RKO (cell line): ENCODE data around the gene ARHGEF19.
"Not testable (repeated sequence)": the region's sequence is repeated elsewhere in the genome, so short reads cannot be mapped to it uniquely, and the experiment has no call there.

Experiments used
- DNase-seq: peaks from one replicate; pipeline ENCODE4 v3.0.0-alpha.2; 2016; ENCODE audit warnings: low spot score

ARHGEF19 gene

DNA sequence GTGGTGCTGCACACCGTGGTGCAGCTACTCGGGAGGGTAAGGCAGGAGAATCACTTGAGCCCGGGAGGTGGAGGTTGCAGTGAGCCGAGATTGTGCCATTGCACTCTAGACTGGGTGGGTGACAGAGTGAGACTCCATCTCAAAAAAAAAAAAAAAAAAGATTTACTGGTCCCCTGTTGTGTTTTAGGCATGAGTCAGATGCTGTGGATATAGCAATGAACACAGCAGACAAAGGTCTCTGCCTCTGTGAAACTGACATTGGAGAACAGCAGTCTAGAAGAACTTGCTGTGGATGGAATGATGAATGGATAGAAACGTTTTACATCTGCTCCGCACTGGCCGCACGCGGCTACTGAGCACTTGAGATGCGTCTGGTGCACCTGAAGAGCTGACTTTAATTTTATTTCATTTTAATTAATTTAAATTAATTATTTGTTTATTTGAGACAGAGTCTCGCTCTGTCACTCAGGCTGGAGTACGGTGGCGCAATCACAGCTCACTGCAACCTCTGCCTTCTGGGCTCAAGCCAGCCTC lies 32.1 kb downstream of the ARHGEF19 start:
- no peak for DNase-seq

GRCh38 chr1:16178596-16179497 lies 33.6 kb downstream of the ARHGEF19 start:
- DNase-seq: no peak

- no peak for DNase-seq
Observed at GRCh38 chr1:16177306-16177705, 35.1 kb downstream of the ARHGEF19 start.

GRCh38 chr1:16176653-16177052 lies 35.8 kb downstream of the ARHGEF19 start:
- no peak for DNase-seq

- peak; percentile 53 for DNase-seq
Observed at GRCh38 chr1:16175610-16176553, 36.6 kb downstream of the ARHGEF19 start.

DNA sequence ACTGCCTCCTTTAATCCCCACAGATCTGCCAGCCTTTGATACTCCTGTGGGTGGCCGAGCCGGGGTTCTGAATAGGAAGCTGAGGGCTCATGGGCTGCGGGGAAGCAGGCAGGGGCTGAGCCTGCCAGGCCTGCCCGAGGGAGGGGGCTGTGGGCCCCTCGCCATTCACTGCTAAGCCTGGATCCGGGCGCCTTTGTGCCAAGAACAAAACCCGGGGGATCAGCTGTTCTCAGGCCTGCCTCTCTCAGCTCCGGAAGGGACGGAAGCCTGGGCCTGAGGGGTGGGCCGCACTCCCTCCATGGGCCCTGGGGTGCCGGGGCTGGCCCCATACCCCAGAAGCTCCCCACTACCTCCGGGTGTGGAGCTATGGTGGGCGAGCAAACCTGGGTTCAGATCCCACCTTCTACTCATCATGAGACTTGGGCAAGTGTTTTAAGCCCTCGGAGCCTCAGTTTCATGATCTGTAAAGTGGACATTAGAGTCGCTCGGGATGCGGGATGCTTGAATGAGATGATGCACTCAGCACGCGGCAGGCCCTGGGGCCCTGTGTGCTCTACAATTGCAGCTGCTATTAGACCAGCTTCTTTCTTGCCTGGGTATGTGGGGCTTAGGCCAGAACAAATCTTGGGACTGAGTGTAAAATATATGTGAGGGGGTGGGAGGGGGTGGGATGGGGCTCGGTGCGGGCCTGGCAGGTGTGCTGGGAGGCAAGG lies 37.4 kb downstream of the ARHGEF19 start:
- no peak for DNase-seq

DNA sequence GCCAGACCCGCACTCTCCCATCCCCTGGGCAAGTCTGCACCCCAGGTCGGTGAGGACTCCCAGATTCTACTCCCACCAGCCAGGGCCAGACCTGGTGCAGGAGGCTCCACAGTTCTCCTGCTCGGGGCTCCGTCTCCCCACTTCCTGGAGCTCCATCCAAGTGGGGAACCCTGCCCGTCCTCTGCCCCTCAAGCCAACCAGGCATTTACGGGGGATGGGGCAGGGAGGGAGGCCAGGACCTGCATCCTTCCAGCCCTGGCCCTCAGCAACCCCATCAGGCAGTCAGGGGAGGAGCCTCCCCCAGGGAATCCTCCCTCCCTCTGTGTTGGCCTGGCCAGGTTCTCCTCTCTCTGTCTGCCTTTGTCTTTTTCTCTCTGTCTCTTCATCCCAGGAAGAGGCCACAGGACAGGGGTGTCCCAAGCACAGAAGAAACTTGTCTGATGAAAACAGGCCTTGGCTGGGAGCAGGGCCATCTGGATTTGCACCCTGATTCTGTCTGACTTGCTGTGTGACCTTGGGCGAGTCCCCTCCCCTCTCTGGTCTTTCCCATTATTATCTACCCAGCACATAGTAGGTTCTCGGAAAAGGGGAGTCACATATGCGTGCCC lies 38.1 kb downstream of the ARHGEF19 start:
- DNase-seq: no peak

DNA sequence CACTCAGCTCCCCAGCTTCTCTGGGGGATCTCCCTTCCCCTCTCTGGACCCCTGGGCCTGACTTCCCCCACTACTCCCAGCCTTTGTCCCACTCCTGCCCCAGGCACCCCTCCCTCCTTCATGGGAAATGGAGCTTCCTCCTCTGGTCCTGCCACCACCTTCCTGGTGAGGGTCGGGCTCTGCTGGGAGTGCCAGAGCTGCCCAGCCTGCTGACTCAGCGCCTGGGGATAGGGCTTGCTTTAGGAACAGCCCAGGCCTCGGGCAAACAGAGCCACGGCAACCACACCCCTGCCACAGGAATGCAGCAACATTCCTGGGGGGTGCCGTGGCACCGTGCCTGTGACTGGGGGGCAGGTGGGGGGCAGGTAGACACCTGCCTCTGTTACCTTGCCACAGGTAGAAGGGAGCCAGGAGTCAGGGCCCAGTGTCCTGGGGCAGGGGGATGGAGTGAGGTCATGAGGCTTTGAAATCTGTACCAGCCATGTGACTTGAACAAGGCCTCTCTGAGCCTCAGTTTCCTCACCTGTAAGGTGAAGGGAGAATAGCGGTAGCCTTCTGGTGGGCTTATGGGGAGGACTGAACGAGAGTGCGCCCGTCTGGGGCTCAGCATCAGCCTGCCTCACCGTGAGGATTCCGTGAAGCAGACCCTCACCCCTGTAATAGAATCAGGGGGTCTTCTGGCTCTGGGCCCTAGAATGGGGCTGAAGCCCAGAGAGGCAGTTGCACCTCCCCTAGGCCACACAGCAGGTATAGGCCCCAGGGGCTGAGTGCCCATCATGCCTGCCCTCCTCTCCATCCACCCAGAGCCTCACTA lies 38.8 kb downstream of the ARHGEF19 start:
- peak; percentile 23 for DNase-seq

DNA sequence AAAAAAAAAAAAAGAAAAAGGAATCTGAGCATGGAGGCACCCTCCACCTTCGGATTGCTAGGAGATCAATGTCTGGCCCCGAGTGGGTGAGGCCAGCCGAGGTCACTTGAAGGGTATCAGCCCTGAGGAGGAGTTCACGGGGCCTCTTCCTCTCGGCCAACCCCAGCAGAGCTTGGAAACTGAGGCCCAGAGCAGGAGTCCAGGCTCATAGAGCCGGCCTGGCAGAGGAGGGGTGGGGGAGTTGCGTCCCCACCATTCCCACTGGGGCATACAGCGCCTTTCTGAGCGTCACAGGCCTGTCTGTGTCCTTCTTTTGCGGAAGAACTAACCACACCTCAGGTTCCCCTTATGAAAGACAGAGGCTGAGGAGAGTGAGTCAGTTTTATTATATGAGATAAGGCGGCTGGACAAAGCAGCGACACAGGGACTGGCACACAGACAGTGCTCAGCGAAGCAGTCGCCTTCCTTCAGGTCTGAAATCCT lies 39.4 kb downstream of the ARHGEF19 start:
- DNase-seq: no peak

- DNase-seq: no peak
Observed at GRCh38 chr1:16172218-16172830, 40.1 kb downstream of the ARHGEF19 start.

- DNase-seq: no peak
Observed at GRCh38 chr1:16171314-16172151, 40.9 kb downstream of the ARHGEF19 start.

GRCh38 chr1:16170283-16170673 lies 42.2 kb downstream of the ARHGEF19 start:
- DNase-seq: no peak

DNA sequence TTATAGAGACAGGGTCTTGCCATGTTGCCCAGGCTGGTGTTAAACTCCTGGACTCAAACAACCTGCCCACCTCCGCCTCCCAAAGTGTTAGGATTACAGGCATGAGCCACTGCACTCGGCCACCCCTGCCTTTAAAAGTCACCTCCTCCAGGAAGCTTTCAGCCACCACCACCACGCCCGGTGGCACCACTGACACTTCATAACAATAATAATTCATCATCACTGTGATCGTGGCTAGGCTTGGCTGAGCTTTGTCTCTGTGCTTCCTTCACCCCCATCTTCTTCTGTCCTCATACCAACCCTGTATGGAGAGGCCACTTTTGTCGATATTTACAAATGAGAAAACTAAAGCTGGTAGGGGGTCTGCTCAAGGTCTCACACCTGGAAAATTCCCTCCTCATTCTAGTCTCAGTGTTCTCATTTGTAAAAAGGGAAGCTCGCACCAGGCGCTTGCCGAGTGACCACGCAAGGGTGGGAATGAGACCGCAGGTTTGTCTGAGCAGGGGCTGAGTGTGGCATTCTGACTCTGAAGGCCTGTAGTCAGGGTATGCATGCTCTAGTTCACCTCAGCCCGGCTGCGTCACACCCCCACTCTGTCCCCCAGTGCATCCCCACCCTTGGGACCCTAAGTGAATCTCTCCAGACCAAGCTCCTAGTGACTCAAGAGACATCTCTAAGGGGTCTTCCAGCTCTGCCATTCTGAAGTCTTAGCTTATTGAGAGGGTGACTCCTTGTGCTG lies 43.7 kb downstream of the ARHGEF19 start:
- no peak for DNase-seq

- DNase-seq: not testable (repeated sequence)
Observed at GRCh38 chr1:16168144-16168495, 44.3 kb downstream of the ARHGEF19 start.

GRCh38 chr1:16167331-16168143 lies 44.9 kb downstream of the ARHGEF19 start:
- DNase-seq: no peak

- no peak for DNase-seq
Observed at GRCh38 chr1:16166117-16166516, 46.3 kb downstream of the ARHGEF19 start.

- DNase-seq: no peak
Observed at GRCh38 chr1:16165548-16165947, 46.9 kb downstream of the ARHGEF19 start.

DNA sequence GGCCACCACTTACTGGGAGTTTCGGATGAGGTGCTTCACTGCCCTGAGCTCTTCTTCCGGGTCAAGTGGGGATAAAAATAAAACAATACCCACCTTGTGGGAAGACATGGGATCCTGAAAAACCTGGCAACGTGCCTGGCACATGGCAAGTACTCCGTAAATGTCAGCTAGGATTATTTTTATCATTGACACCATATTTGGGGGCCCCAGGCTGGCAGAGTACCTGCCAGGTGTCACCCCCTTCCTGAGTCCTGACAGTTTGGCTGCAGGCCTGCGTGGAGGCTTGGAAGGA lies 47.4 kb downstream of the ARHGEF19 start:
- DNase-seq: no peak
